Measurements from ENCODE around the gene RFXAP.

The RFXAP gene

GRCh38 chr13:36814465-36814864 lies 4.6 kb upstream of the RFXAP start:
- TF ChIP-seq CTCF (IDR thresholded peaks at IDR 0.05; ENCODE audit: borderline replicate concordance, insufficient read depth, low read depth, low read length) = no peak

GRCh38 chr13:36815062-36815461 lies 4.0 kb upstream of the RFXAP start:
- peak; percentile 42; the same call in 1 of the 2 replicates for TF ChIP-seq CTCF (IDR thresholded peaks at IDR 0.05; ENCODE audit: borderline replicate concordance, insufficient read depth, low read depth, low read length)
- no peak overlapping the region for H3K4me3 ChIP-seq (ENCODE audit: low read depth, low read length)

More at GRCh38 chr13:36814465-36814864, 4.6 kb upstream of the RFXAP start:
- H3K4me3 ChIP-seq (ENCODE audit: low read depth, low read length) = no peak overlapping the region

- no peak for TF ChIP-seq CTCF (IDR thresholded peaks at IDR 0.05; ENCODE audit: borderline replicate concordance, insufficient read depth, low read depth, low read length)
- H3K4me3 ChIP-seq (ENCODE audit: low read depth, low read length) = peak overlapping the region; percentile 79
Observed at GRCh38 chr13:36817996-36818803, 822 bp upstream of the RFXAP start.

- TF ChIP-seq CTCF (IDR thresholded peaks at IDR 0.05; ENCODE audit: borderline replicate concordance, insufficient read depth, low read depth, low read length) = no peak
Observed at GRCh38 chr13:36819739-36820090, 693 bp downstream of the RFXAP start.

GRCh38 chr13:36820222-36820621 lies 1.2 kb downstream of the RFXAP start:
- H3K4me3 ChIP-seq (ENCODE audit: low read depth, low read length) = peak overlapping the region; percentile 79
- TF ChIP-seq CTCF (IDR thresholded peaks at IDR 0.05; ENCODE audit: borderline replicate concordance, insufficient read depth, low read depth, low read length) = no peak

More at GRCh38 chr13:36819739-36820090, 693 bp downstream of the RFXAP start:
- H3K4me3 ChIP-seq (ENCODE audit: low read depth, low read length) = peak overlapping the region; percentile 79

- TF ChIP-seq CTCF (IDR thresholded peaks at IDR 0.05; ENCODE audit: borderline replicate concordance, insufficient read depth, low read depth, low read length) = no peak
- no peak overlapping the region for H3K4me3 ChIP-seq (ENCODE audit: low read depth, low read length)
Observed at GRCh38 chr13:36822785-36823184, 3.8 kb downstream of the RFXAP start.

GRCh38 chr13:36829753-36830152 lies 10.7 kb downstream of the RFXAP start:
- TF ChIP-seq CTCF (IDR thresholded peaks at IDR 0.05; ENCODE audit: borderline replicate concordance, insufficient read depth, low read depth, low read length) = no peak
- no peak overlapping the region for H3K4me3 ChIP-seq (ENCODE audit: low read depth, low read length)
